ENCODE results near the gene ADPRS. TPM values are rescaled to one million over a fixed set of nuclear protein-coding genes. Genes with fewer than 3 reads are reported as not detected.

ADPRS gene
- 10 to 100 TPM; 15.4 to 17.6 TPM for total RNA-seq
- long read RNA-seq, transcript ADPRHL2-201 (6 exons, 1,668 nt): major isoform, 50 of 55 reads
- long read RNA-seq, partial matches to known transcripts: 4 of 55 reads
- long read RNA-seq, other reads (novel, unspliced or antisense): 1 of 55 reads

GRCh38 chr1:36088577-36089392, at the start of gene ADPRS:
Gene ADPRS, plus strand, starts transcription at chr1:36088892. Its CDS starts 13 bp downstream, at chr1:36088905.
- intact Hi-C loops (cut with DNase I): no loop called here
- ATAC-seq: peak; percentile 92 to 95

DNA sequence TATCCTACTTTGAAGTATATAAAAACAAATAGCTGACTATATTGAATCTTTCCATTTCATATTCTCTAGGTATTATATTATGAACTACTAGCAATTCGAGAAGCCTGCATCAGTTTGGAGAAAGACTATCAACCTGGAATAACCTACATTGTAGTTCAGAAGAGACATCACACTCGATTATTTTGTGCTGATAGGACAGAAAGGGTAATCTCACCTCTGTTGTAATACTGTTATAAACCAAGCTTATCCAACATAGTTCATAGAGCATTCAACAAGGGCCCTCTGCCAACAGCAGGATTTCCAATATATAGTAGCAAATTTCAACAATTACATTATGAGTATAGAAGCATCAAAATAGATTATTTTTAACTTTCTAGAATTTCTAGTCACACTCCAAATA, 48.5 kb upstream of the ADPRS start:
- ATAC-seq (no peak), DNase-seq (no peak)
- intact Hi-C loops (cut with DNase I): no loop called here

More at GRCh38 chr1:36088577-36089392, at the start of gene ADPRS:
- peak; percentile 92 for DNase-seq

DNA sequence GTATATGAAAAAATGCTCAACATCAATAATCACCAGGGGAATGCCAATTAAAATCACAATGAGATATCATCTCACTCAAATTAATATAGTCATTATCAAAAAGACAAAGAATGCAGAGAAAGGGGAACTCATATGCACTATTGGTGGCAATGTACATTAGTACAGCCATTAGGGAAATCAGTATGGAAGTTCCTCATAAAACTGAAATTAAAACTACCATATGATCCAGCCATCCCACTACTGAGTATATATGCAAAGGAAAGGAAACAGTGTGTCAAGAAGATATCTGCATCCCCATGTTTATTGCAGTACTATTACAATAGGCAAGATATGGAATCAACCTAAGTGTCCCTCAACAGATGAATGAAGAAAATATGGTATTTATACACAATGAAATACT, 36.9 kb upstream of the ADPRS start:
- no peak for DNase-seq
- no peak for ATAC-seq
- intact Hi-C loops (cut with DNase I): no loop called here

GRCh38 chr1:36053978-36054377, 34.7 kb upstream of the ADPRS start:
- no peak for ATAC-seq
- intact Hi-C loops (cut with DNase I): no loop called here
- no peak for DNase-seq

GRCh38 chr1:36055706-36056105, 33.0 kb upstream of the ADPRS start:
- no peak for ATAC-seq

GRCh38 chr1:36062315-36062714, 26.4 kb upstream of the ADPRS start:
- ATAC-seq: no peak
- intact Hi-C loops (cut with DNase I): no loop called here
- DNase-seq: no peak

More at GRCh38 chr1:36055706-36056105, 33.0 kb upstream of the ADPRS start:
- DNase-seq: no peak
- intact Hi-C loops (cut with DNase I): no loop called here

DNA sequence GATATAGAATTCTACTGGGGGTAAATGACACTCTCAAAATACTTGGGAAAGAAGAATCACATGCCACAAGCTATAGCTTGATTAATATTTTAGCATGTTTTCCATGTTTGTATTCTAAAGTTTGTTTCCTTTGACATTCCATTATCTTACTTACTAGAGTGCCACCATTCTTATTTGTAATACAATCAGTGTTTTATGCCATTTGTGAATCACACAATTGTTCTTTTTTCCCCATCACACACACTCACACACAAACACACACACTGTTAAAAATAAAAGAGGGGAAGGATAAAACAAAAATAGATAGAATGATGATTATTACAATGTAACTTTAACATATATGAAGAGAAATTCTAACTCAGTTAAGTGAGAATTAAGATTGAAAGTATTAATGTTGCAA, 20.8 kb upstream of the ADPRS start:
- DNase-seq: no peak
- intact Hi-C loops (cut with DNase I): no loop called here
- no peak for ATAC-seq

GRCh38 chr1:36068866-36069265, 19.8 kb upstream of the ADPRS start:
- intact Hi-C loops (cut with DNase I): no loop called here
- no peak for ATAC-seq
- DNase-seq: no peak

DNA sequence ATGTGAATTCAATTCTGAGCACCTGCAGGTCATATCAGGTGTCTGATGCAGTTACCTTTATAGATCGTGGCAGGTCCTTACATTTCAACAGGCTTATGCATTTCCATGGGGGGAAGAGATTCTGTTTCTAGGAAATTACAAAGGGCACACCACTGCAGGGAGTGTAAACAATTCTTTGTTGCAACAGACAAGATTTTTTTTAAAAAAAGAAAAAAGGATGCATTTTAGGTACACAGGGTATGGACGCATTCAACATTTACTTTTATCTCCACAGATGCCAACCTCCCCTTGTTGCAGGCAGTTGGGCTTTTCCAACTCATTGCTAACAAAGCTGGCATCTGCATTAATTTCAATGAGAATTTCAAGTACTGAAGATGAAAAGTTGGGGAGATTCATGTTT, 18.3 kb upstream of the ADPRS start:
- intact Hi-C loops (cut with DNase I): no loop called here
- DNase-seq (no peak), ATAC-seq (no peak)

- ATAC-seq: no peak
- intact Hi-C loops (cut with DNase I): no loop called here
- no peak for DNase-seq
Observed at GRCh38 chr1:36076979-36077573, 11.6 kb upstream of the ADPRS start.

GRCh38 chr1:36080236-36080635, 8.5 kb upstream of the ADPRS start:
- intact Hi-C loops (cut with DNase I): no loop called here
- no peak for DNase-seq
- no peak for ATAC-seq

- DNase-seq (no peak), ATAC-seq (peak in 1 of 2 donors; percentile 43)
- intact Hi-C loops (cut with DNase I): no loop called here
Observed at GRCh38 chr1:36080801-36081200, 7.9 kb upstream of the ADPRS start.

DNA sequence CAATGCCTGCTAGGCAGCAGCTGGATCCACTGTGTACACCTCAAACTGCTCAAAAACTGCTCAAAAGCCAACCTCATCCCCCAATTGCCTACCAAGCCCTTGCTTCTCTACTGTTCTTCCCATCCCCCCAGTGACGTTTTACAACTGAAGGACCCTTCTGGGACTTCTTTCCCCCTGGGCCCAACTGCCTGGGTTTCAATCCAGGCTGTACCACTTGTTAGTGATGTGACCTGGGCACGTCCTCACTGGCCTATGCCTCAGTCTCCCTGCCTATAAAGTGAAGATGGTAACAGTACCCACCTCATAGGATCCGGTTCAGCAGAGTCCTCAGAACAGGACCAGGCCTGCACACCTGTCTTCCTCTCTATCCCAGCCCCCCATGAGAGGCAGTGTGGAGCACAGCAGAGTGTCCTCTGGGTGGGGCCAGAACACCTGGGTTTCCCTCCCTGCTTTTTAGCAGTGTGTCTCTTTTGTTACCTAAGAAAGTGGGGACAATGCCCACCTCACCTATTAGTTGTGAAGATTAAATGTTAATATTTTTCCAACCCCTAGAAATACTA, 6.7 kb upstream of the ADPRS start:
- intact Hi-C loops (cut with DNase I): no loop called here
- no peak for ATAC-seq

DNA sequence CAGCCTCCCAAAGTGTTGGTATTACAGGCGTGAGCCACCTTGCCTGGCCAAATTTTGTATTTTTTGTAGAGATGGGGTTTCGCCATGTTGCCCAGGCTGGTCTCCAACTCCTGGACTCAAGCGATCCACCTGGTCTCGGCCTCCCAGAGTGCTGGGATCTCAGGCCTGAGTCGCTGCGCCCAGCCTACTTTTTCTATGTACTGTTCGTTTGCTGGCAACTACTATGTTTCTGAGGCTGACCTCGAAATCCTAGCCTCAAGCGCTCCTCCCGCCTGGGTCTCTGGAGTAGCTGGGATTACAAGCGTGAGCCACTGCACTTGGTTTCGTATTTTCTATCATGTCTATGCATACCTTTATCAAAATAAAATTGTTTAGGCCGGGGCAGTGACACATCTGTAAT, 5.5 kb upstream of the ADPRS start:
- DNase-seq (no peak), ATAC-seq (no peak)
- intact Hi-C loops (cut with DNase I): no loop called here

More for the DNA sequence above, 6.7 kb upstream of the ADPRS start:
- no peak for DNase-seq

GRCh38 chr1:36083635-36084496, 4.8 kb upstream of the ADPRS start, which contains the start of gene TEKT2:
Gene TEKT2, plus strand, starts transcription at chr1:36084094. Its CDS starts 828 bp downstream, at chr1:36084922.
- intact Hi-C loops (cut with DNase I): no loop called here

DNA sequence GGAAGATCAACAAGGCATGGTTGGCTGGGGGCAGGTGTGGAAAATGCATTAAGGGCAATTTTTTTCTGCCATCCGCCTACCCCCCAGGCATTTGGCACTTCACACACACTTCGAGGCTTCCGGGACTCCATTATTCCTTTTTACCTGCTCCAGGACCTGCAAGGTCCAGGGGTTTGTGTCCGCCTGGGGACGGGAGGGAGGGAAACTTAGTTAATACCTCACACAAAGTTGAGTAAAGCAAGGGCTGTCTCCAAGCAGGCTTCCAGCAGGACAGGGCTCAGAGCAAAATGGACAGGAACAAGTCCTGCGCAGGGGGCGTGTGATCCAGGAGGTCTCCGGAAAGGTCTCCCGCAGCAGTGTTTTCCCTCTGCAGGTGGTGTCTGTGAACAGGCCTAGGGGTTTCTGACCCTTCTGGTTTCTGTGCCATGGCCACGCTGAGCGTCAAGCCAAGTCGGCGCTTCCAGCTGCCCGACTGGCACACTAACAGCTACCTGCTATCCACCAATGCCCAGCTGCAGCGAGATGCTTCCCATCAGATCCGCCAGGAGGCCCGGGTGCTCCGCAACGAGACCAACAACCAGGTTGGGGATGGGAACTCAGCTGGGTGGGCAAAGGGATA, 4.1 kb upstream of the ADPRS start:
- intact Hi-C loops (cut with DNase I): no loop called here
- no peak for ATAC-seq
- no peak for DNase-seq

More at GRCh38 chr1:36083635-36084496, 4.8 kb upstream of the ADPRS start, which contains the start of gene TEKT2:
- DNase-seq: no peak
- peak; percentile 2 to 13 for ATAC-seq

DNA sequence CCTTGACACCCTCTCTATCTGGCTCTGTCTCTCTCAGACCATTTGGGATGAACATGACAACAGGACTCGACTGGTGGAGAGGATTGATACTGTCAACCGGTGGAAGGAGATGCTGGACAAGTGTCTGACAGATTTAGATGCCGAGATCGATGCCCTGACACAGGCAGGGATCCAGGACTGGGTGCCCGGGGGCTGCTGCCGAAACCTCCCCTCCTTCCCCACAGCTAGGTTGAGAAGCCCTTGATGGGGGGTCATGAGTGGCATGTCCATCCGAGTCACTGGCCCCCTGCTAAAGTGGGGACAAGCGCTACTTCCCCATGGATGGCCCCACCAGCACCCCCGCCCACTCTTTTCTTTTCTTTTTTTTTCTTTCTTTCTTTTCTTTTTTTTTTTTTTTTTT, 3.6 kb upstream of the ADPRS start:
- no peak for DNase-seq
- ATAC-seq: no peak
- intact Hi-C loops (cut with DNase I): no loop called here

- ATAC-seq: no peak
- DNase-seq: no peak
- intact Hi-C loops (cut with DNase I): no loop called here
Observed at GRCh38 chr1:36085686-36086526, 2.8 kb upstream of the ADPRS start.

All from left cardiac atrium (tissue), 4 donors.